NCI-H2227 (cell line): Measurements from ENCODE around the gene TPI1.

Experiments
- DNase-seq: peaks from one replicate; lab custom pipeline; 2025; ENCODE audit not compliant: unreplicated experiment; lab: John Stamatoyannopoulos, UW

TPI1 gene

GRCh38 chr12:6828781-6829535, 38.4 kb upstream of the TPI1 start:
- peak; percentile 47 for DNase-seq

- DNase-seq: peak; percentile 47
Observed at GRCh38 chr12:6829536-6830220, 37.7 kb upstream of the TPI1 start.

- no peak for DNase-seq
Observed at GRCh38 chr12:6830286-6830890, 36.9 kb upstream of the TPI1 start.

- DNase-seq: no peak
Observed at GRCh38 chr12:6830999-6831398, 36.3 kb upstream of the TPI1 start.

- no peak for DNase-seq
Observed at GRCh38 chr12:6831450-6831995, 35.8 kb upstream of the TPI1 start.

- no peak for DNase-seq
Observed at GRCh38 chr12:6832125-6832524, 35.2 kb upstream of the TPI1 start.

- DNase-seq: no peak
Observed at GRCh38 chr12:6833189-6833890, 34.0 kb upstream of the TPI1 start.

- no peak for DNase-seq
Observed at GRCh38 chr12:6834254-6834653, 33.1 kb upstream of the TPI1 start.

- peak; percentile 36 for DNase-seq
Observed at GRCh38 chr12:6834873-6835272, 32.5 kb upstream of the TPI1 start.

- DNase-seq: no peak
Observed at GRCh38 chr12:6836851-6837250, 30.5 kb upstream of the TPI1 start.

- DNase-seq: no peak
Observed at GRCh38 chr12:6837370-6838060, 29.8 kb upstream of the TPI1 start.

GRCh38 chr12:6838854-6839253, 28.5 kb upstream of the TPI1 start:
- DNase-seq: no peak

- DNase-seq: peak; percentile 75
Observed at GRCh38 chr12:6839482-6840201, 27.7 kb upstream of the TPI1 start.

- no peak for DNase-seq
Observed at GRCh38 chr12:6840330-6840729, 27.0 kb upstream of the TPI1 start.

- peak; percentile 16 for DNase-seq
Observed at GRCh38 chr12:6840761-6841515, 26.4 kb upstream of the TPI1 start, which contains the start of gene GNB3. GNB3 (plus strand) TSS chr12:6840925; CDS start chr12:6841288, 363 bp downstream.

GRCh38 chr12:6842075-6842474, 25.3 kb upstream of the TPI1 start:
- no peak for DNase-seq

- DNase-seq: no peak
Observed at GRCh38 chr12:6843118-6843902, 24.0 kb upstream of the TPI1 start.

GRCh38 chr12:6845395-6845794, 21.9 kb upstream of the TPI1 start:
- no peak for DNase-seq
